Activated CD8-positive, alpha-beta memory T cell treated with anti-CD3 and anti-CD28 coated beads for 4 hours (primary cell): ENCODE results near the gene DOCK10.

Experiments used
- DNase-seq, 2 donors: peaks; one replicate each; pipeline ENCODE4 v3.0.0-alpha.2; 2020; ENCODE audit warnings: low read depth in 2 of 2

The DOCK10 gene

GRCh38 chr2:224837066-224837465 is 205.2 kb downstream of the DOCK10 start:
- no peak for DNase-seq

- no peak for DNase-seq
Measured at GRCh38 chr2:224836263-224836662, 206.0 kb downstream of the DOCK10 start.

GRCh38 chr2:224835405-224835804 is 206.9 kb downstream of the DOCK10 start:
- no peak for DNase-seq

DNA sequence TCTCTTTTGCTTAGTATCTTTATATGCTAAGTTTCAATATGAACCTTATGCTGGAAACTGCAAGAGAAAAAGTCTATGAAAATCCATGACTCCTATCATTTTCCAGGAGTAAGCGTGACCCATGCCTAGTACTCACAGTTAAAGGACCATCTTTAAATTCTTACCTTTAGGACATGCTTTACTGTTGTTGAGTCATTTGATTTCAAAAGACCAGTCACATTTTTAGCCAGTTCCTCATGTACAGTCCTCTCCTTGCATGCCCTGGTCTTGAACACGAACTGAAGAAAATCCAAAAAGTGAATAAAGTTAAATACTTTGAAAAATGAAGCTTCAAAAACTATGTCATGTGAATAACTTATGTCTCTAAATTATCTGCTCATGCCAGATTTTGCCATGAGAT is 208.3 kb downstream of the DOCK10 start:
- DNase-seq: no peak

DNA sequence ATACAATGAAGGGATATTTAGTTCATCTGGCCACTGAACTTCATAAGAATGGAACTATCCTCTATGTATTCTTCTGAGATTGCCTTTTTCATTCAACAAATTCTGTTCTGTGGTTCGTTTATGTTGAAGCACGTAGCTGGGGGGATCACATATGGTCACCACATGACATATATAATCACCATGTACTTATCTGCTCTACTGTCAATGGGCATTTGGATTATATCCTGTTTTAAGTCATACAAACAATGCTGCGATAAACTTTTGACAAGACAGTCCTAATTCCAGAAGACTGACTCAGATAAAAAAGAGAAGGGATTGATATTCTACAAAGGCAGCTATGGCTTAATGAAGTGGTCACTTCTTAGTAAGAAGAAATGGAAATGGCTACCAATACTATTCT is 210.1 kb downstream of the DOCK10 start:
- no peak for DNase-seq

GRCh38 chr2:224831530-224831929 is 210.7 kb downstream of the DOCK10 start:
- DNase-seq: no peak

DNA sequence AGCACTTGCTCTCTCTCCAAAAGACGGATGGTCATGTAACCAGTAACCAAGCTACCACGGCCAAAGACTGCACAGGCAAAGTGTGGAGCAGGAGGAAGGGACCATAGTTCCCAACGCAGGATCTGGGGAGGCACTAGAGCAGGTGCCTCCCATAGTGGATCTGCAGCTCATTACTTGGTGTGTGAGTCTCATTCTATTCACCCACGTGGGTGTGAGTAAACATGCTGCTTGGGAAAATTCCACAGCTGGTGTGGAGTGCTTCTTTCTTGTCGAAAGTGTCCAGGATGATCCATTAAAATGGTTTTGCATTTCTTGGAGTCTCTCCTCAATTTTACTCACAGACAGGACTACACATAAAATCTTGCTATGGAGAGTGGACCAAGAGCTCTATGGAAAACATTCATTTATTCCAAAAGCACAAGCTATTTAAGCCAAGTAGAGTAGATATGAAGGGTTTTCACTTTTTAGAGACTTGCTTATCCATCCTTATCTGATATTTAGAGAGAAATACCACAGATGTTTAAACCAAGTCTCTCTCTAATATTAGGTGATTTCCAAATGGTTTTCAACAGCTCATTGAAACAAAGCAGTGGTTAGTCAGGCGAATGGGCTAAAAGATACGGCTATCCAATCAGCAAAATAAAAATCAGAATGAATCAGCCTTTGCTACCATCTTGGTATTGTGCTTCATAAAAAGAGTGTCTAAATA is 221.8 kb downstream of the DOCK10 start:
- DNase-seq: no peak

GRCh38 chr2:224819075-224819474 is 223.2 kb downstream of the DOCK10 start:
- DNase-seq: no peak

DNA sequence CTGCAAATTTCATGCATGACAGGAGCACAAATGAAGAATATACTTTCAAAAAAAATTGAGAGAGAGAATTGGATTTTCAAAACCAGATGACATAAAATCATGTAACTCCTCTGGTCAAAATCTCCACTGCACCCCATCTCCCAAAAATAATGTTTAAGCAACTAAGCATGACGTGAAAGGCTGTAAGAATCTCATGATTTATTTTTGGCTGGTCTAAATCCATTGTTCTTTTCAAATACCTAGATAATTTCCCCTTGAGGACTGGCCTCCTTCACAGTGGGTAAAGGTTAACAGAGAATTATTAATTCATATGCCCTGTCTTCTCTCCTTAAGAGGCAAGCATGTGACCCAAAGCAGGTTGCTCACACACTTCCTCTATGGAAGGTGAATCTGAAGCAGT is 224.6 kb downstream of the DOCK10 start:
- DNase-seq: no peak

- DNase-seq: no peak
Measured at GRCh38 chr2:224816816-224817215, 225.5 kb downstream of the DOCK10 start.

DNA sequence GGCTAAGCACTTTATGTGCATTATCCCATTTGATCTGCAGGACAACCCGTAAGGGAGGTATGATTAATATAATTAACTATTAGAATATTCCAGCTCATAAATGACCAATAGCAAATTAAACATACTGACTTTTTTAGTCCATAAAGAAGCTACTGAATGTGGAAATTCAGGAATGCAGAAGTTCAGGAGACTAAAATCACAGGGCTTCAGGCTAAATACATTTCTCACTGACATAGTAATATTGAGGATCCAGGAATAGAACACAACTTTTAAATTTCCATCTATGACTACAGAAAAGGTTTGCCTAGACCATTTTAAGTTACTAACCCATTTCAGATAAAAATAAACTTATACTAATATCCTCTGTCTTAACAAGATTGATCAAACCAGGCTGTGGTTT is 228.7 kb downstream of the DOCK10 start:
- no peak for DNase-seq

DNA sequence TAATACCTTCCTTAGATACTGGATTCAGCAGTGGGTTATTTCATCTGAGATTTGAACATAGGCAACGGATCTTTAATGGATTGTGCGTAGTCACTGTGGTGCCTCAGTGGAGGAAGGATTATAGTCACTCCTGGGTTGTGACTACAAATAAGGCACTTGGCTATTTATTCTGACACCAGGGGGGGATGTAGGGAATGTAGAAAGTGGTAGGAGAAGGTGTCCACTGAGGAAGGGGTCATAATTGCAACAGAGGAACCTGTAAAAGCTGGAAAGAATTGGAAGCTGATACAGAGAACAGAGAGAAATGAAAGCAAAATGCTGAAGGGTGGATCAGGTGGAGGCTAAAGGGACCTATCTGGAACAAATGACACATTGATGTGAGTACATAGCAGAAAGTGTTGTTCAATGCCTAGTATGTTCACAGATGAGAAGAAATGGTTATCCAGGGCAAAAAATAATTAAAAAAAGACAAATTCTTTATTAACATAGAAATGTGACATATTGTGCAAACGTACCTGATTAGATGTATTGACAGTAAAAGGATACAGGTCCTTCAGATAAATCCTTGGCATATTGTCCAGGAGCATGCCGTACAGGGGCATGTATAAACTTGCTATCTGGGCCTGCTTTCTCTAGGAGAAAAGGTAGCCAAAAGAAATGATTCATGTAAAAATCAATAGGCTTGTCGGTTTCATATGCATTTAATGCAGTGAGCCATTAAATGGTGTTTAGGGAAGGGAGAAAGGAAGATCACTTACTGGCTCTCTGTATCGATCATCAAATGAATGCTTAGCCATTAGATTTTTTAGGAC is 234.9 kb downstream of the DOCK10 start:
- DNase-seq: no peak

GRCh38 chr2:224803930-224804329 is 238.3 kb downstream of the DOCK10 start:
- no peak for DNase-seq

DNA sequence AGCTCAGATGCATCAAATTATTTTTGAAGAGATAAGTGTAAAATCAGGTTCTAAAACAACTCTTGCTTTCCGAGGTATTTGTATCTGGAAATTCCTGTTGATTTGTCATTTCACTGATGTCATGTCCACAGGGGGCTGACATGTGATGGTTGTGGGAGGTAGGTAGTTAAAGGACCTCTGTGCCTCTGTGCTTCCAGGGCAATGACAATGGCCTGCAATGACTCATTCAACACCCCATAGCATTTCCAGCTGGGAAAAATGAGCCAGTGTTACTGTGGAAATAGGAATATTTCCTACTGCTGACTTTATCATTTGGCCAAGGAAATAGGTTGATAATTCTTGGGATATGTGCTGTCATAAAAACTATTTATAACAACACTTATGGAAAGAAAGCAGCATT is 239.9 kb downstream of the DOCK10 start:
- no peak for DNase-seq

- no peak for DNase-seq
Measured at GRCh38 chr2:224801360-224801759, 240.9 kb downstream of the DOCK10 start.

DNA sequence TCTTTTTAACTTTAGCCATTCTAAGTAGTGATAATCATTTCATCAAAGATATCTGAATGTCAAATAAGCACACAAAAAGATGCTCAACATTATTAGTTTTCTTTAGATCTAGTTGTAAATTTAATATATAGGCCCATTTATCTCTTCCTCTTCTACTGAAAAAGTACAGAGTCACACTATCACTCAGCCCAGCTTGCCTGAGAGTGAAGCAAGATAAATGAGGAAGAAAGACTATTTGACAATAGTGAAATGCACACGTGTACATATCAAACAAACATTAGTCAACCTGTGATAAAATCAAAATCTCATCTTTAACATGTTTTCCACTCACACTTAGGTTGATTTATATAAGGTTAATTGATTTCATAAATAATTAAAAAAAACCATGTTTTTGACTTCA is 242.6 kb downstream of the DOCK10 start:
- DNase-seq: no peak

DNA sequence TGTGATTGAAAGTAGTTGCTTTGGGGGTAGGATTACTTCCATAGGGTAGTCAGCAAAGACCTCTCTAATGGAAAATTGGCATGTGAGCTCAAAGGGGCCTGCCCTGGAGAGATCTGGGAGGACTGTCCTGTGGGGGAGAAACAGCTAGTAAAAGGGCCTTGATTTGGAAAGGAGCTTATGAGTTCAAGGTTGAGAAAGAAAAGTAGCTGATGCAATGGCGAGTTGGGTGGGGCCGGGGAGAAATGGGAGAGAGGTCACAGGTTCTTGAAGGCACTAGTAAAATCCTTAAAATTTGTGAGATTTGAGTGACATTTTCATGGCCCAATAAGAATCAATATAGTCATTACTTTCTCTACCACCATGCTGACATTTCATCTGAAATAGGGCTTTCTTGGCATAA is 244.1 kb downstream of the DOCK10 start:
- DNase-seq: no peak

DNA sequence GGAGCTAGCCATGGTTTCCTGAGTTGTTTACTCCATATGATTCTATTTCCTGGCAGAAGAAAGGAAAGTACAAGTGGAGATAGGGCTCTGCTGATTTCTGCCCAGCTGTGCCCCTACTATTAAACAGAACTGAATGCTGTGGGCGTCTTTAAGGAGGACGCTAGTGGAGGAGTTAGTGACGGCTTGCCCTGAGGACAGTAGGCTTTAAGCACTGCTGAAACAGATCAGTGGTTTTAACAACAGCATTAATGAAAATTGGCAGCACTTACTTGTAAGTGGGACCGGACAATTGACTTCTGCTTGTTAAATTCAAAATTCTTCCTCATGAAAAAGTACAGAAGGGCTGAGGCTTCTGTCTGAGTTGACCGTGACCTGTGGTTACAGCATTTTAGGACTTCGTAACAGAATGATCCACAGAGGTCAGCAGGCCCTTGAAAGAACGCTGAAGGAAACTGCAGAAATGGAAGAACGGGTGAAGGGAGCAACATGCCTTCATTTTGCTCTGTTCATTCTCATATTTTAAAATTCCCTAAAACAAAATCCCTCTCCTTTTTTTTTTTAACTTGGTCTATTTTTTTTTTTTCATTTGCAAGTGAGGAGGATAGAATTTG is 245.5 kb downstream of the DOCK10 start:
- DNase-seq: no peak

DNA sequence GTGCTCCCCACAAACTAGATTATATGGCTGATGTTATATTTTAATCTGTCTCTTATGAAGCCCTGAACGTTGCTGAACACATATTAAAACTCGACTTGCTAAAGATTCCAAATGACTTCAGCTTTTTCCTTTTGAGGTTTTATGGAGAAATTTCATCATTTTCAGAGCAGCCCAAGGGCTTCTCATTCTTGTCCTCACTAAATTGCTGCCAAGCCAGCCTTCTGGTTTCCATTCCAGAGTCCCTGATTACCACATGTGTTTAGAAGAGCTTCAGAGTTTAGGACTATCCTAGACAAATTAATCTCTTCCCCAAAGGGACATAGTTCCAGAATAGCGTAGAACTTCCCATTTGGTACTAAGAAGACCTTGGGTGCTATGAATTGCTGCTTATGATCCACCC is 248.3 kb downstream of the DOCK10 start:
- no peak for DNase-seq

DNA sequence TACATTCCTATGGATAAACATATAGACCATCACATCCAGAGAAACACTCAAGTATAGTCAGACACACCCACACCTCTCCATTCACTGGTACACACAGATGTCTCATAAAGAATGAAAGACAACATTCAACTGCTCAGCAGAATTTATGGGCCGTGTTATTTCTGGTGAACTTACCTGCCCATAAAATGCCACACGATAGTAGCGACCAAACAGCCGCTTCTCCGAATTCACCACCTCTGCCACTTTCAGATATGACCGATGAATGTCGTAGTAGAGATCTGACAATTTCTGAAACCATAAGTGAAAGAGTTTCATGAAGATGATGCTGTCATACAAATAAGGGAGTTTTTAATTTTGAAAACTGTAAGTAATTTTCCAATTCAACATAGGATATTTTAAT is 255.4 kb downstream of the DOCK10 start:
- no peak for DNase-seq

- no peak for DNase-seq
Measured at GRCh38 chr2:224781400-224781799, 260.9 kb downstream of the DOCK10 start.

DNA sequence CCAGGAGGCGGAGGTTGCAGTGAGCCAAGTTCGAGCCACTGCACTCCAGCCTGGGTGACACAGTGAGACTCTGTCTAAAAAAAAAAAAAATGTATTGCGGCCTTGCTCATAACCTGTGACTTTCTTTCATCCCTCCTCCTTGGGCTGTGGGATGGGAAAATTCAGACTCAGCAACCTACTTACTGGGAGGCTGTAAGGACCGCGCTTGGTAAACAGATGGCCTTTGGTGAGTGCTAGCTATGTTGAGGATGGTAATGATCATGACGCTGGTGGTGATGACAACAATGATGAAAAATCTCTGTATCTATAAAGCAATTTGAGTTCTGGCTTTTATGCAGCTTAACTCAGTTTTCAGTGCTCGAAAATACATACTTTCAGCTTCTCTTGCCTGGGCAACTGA is 261.4 kb downstream of the DOCK10 start:
- DNase-seq: no peak

GRCh38 chr2:224780106-224780505 is 262.2 kb downstream of the DOCK10 start:
- no peak for DNase-seq
